ENCODE measurements around the gene JPH2.
"Not testable (repeated sequence)": the region's sequence is repeated elsewhere in the genome, so short reads cannot be mapped to it uniquely, and the experiment has no call there.

The JPH2 gene

DNA sequence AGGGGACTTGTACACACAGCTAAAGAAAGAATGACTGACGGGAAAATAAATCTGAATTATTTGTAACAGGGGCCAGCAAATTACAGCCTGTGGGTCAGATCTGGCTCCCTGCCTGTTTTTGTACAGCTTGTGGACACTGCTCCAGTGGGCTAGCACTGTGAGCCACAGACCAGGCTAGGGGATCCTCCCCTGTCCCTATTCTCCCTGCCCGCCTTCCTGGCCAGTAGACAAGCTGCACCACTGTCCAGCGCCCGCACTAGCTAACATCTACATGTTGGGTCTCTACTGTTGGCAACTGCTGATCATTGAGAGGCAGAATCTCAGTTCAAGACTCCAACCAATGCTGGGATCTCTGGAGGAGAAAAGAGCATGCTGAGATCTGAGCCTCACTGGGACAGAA lies 12.9 kb upstream of the JPH2 start:
- TF ChIP-seq POLR2A (IDR thresholded peaks at IDR 0.05; ENCODE audit: low read depth, low read length) (no peak), POLR2AphosphoS5 (IDR thresholded peaks at IDR 0.05; ENCODE audit: low read depth, low read length) (no peak)
- FAIRE-seq (no peak), DNase-seq (ENCODE audit: insufficient read length) (no peak)

DNA sequence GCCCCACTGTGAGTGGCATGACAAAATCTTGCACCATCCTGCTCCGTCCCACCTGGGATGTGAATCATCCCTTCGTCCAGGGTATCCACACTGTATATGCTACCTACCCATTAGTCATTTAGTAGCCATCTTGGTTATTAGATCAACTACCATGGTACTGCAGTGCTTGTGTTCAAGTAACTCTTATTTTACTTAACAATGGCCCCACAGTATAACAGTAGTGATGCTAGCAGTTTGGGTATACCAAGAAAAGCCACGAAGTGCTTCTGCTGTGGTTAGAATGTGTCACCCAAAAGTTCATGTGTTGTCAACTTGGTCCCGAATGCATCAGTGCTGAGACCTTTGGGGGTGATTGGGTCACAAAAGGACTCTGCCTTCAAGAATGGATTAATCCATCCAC lies 11.9 kb upstream of the JPH2 start:
- FAIRE-seq, result no peak
- TF ChIP-seq POLR2A (IDR thresholded peaks at IDR 0.05; ENCODE audit: low read depth, low read length), result no peak
- no peak for TF ChIP-seq POLR2AphosphoS5 (IDR thresholded peaks at IDR 0.05; ENCODE audit: low read depth, low read length)
- no peak for DNase-seq (ENCODE audit: insufficient read length)

DNA sequence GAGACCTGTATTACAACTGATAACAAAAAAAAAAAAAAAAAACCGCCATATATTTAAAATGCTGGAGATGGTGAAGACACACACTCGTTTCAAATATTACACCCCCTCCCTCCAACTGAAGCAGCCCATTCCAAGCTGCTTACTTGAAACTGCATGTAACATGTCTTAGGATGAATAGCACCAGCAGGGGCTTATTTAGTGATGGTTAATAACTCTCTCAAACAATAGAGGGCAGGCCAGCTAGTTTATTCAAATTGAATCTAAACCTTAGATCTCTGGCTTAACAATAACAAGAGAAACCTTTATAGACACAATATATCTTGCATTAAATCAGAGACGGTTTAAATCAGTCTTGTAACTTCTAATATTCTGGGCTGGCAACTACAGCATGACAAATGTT lies 9.3 kb upstream of the JPH2 start:
- DNase-seq (ENCODE audit: insufficient read length) (no peak), FAIRE-seq (no peak)
- no peak for TF ChIP-seq POLR2A (IDR thresholded peaks at IDR 0.05; ENCODE audit: low read depth, low read length)
- TF ChIP-seq TAF1 (IDR thresholded peaks at IDR 0.05; ENCODE audit: borderline replicate concordance, low read depth, low read length), result no peak
- no peak for TF ChIP-seq POLR2AphosphoS5 (IDR thresholded peaks at IDR 0.05; ENCODE audit: low read depth, low read length)

DNA sequence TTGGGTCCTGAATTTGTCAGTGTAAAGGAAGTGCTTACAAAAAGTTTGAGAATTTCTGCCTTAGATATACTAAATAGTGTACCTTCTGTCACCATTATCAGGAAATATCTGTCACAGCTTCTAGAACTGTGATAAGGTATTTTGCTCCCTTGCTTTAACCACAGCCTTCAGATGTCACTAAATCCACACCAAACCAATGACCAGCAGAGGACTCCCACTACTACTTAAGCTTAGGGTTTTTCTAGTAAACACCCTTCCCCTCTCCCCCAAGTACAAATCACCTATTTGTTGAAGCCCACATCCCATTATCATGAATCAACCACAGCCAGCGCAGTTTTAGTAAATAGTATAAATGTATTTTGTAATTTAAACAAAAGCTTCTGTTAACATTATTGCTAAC lies 8.6 kb upstream of the JPH2 start:
- TF ChIP-seq POLR2AphosphoS5 (IDR thresholded peaks at IDR 0.05; ENCODE audit: low read depth, low read length) (no peak), TAF1 (IDR thresholded peaks at IDR 0.05; ENCODE audit: borderline replicate concordance, low read depth, low read length) (no peak)
- FAIRE-seq, result no peak
- DNase-seq (ENCODE audit: insufficient read length), result no peak

DNA sequence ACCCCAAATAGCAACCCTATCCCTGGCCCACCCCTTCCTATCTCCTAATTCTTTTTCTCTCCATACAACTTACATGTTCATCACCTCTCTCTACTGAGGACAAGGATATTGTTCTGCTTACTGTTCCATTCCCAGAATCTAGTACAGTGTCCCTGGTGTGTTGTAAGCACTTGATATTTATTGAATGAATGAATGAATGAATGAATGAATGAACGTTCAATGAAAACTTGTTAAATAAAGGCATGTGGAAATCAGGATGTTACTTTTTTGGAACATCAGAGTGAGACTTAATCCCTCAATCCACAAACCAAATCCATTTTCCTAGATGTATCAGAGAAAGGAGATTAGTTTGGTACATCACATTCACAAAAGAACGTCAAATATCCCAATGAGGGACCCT lies 6.8 kb upstream of the JPH2 start:
- no peak for FAIRE-seq
- DNase-seq (ENCODE audit: insufficient read length), result no peak
- TF ChIP-seq POLR2A (IDR thresholded peaks at IDR 0.05; ENCODE audit: low read depth, low read length) (no peak), TAF1 (IDR thresholded peaks at IDR 0.05; ENCODE audit: borderline replicate concordance, low read depth, low read length) (no peak), POLR2AphosphoS5 (IDR thresholded peaks at IDR 0.05; ENCODE audit: low read depth, low read length) (no peak)

DNA sequence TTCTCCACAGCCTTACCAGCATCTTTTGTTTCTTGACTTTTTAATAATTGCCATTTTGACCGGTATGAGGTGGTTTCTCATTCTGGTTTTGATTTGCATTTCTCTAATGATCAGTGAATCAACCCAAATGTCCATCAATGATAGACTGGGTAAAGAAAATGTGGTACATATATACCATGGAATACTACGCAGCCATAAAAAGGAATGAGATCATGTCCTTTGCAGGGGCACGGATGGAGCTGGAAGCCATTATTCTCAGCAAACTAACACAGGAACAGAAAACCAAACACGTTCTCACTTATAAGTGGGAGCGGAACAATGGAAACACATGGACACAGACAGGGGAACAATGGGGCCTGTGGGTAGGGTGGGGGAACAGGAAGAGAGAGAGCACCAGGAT lies 4.7 kb upstream of the JPH2 start:
- FAIRE-seq; DNase-seq (ENCODE audit: insufficient read length): not testable (repeated sequence)

GRCh38 chr20:44190197-44190852 lies 3.3 kb upstream of the JPH2 start:
- DNase-seq (ENCODE audit: insufficient read length) (peak; percentile 37), FAIRE-seq (peak; percentile 65)

DNA sequence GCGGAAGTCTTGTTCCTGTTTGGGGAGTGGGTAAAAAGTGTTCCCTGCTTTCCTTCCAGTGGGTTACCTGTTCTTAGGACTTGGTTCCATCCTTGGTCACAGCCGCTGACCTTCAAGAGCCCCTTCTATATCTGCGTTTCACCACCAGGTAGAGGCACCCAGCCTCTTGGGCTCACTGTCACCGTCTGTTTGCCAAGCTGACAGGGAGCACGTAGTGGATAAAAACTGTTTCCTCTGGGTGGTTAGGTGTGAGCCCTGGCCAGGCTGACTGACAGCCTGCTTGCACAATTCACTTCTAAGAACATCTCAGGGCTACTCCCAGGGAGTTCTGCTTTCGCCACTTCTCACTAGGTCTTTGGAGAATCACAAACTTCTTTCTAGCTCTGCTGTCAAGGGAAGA lies 1.8 kb upstream of the JPH2 start:
- FAIRE-seq (no peak), DNase-seq (ENCODE audit: insufficient read length) (no peak)
- TF ChIP-seq POLR2A (IDR thresholded peaks at IDR 0.05; ENCODE audit: low read depth, low read length) (no peak), TAF1 (IDR thresholded peaks at IDR 0.05; ENCODE audit: borderline replicate concordance, low read depth, low read length) (no peak), POLR2AphosphoS5 (IDR thresholded peaks at IDR 0.05; ENCODE audit: low read depth, low read length) (no peak)

- no peak for DNase-seq (ENCODE audit: insufficient read length)
- no peak for FAIRE-seq
- TF ChIP-seq POLR2AphosphoS5 (IDR thresholded peaks at IDR 0.05; ENCODE audit: low read depth, low read length), result no peak
- no peak for TF ChIP-seq POLR2A (IDR thresholded peaks at IDR 0.05; ENCODE audit: low read depth, low read length)
- no peak for TF ChIP-seq TAF1 (IDR thresholded peaks at IDR 0.05; ENCODE audit: borderline replicate concordance, low read depth, low read length)
These were observed 1.1 kb upstream of the JPH2 start for GRCh38 chr20:44187772-44188709.

- no peak for FAIRE-seq
- no peak for DNase-seq (ENCODE audit: insufficient read length)
- TF ChIP-seq POLR2AphosphoS5 (IDR thresholded peaks at IDR 0.05; ENCODE audit: low read depth, low read length) (no peak), POLR2A (IDR thresholded peaks at IDR 0.05; ENCODE audit: low read depth, low read length) (no peak), TAF1 (IDR thresholded peaks at IDR 0.05; ENCODE audit: borderline replicate concordance, low read depth, low read length) (no peak)
These were observed 324 bp downstream of the JPH2 start for GRCh38 chr20:44186674-44187053.

DNA sequence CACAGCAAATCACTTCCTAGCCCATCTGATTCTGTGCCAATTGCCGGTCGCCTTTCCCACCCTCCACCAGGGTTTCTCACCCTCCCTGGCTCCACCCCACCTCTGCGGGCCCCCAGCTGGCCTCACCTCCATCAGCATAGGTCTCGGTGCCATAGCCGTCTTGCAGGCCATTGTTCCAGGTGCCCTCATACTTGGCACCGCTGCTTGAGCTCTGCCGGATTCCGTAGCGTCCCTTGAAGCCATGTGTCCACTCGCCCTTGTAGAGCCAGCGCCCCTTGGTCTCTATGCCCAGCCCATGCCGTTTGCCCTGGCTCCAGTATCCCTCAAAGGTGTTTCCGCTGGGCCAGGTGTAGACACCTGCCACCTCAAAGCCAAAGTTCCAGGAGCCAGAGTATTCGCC lies 787 bp downstream of the JPH2 start:
- DNase-seq (ENCODE audit: insufficient read length) (no peak), FAIRE-seq (no peak)
- TF ChIP-seq POLR2AphosphoS5 (IDR thresholded peaks at IDR 0.05; ENCODE audit: low read depth, low read length), result no peak
- TF ChIP-seq POLR2A (IDR thresholded peaks at IDR 0.05; ENCODE audit: low read depth, low read length), result no peak
- TF ChIP-seq TAF1 (IDR thresholded peaks at IDR 0.05; ENCODE audit: borderline replicate concordance, low read depth, low read length), result no peak

DNA sequence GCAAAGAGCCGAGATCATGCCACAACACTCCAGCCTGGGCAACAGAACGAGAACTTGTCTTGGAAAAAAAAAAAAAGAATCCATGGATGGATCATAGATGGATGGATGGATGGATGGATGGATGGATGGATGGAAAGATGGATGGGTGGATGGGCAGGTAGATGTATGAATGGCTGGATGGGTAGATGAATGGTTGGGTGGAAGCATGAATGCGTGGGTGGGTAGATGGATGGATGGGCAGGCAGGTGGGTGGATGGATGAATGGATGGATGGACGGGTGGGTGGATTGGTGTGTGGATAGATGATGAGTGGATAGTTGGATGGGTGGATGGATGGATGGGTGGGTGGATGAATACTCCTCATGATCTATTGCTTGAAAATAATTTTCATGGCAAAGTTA lies 1.4 kb downstream of the JPH2 start:
- no peak for DNase-seq (ENCODE audit: insufficient read length)
- no peak for TF ChIP-seq TAF1 (IDR thresholded peaks at IDR 0.05; ENCODE audit: borderline replicate concordance, low read depth, low read length)
- no peak for TF ChIP-seq POLR2A (IDR thresholded peaks at IDR 0.05; ENCODE audit: low read depth, low read length)
- TF ChIP-seq POLR2AphosphoS5 (IDR thresholded peaks at IDR 0.05; ENCODE audit: low read depth, low read length), result no peak
- FAIRE-seq, result no peak
